H1 (cell line): ENCODE results near the gene RHCG. TPM values are rescaled to one million over a fixed set of nuclear protein-coding genes. Genes with fewer than 3 reads are reported as not detected.

ENCODE experiments used
- CTCF ChIA-PET: fragments of 300-600 bp; sonication (Branson Sonifier 250); formaldehyde crosslinking; loops from one replicate; lab custom pipeline; 2021; ENCODE audit not compliant: partially characterized antibody; lab: Charles Lee
- POLR2A ChIA-PET: fragments of 300-600 bp; sonication (Branson Sonifier 250); formaldehyde crosslinking; loops from one replicate; lab custom pipeline; 2021; ENCODE audit warnings: inconsistent platforms; ENCODE audit not compliant: partially characterized antibody; lab: Charles Lee
- DNase-seq, 2 experiments: peaks; one replicate each; pipeline versions ENCODE4 v3.0.0 to v3.0.0-alpha.2; 2010 to 2022; ENCODE audit warnings: low spot score in 2 of 2, low read depth in 1 of 2, mixed read lengths in 1 of 2
- FAIRE-seq: peaks from 2 replicates; lab custom pipeline; 2011; peaks lifted over from hg19 to GRCh38; lab: Jason Lieb, UNC
- H2AFZ ChIP-seq: 2 replicates; pipeline ENCODE4 v1.8.1; 2012; ENCODE audit warnings: low read length, inconsistent platforms
- H2AK5ac ChIP-seq: 2 replicates; pipeline ENCODE4 v1.6.1; 2013; ENCODE audit warnings: low read depth, low read length
- H2BK120ac ChIP-seq: replicated peaks from 2 replicates; pipeline ENCODE3; 2013; ENCODE audit warnings: low read depth, low read length, inconsistent platforms
- H2BK12ac ChIP-seq: 2 replicates; pipeline ENCODE4 v1.6.1; 2013; ENCODE audit warnings: low read depth, low read length
- H2BK15ac ChIP-seq: 2 replicates; pipeline ENCODE4 v1.6.1; 2013; ENCODE audit warnings: low read length
- H2BK20ac ChIP-seq: 2 replicates; pipeline ENCODE4 v1.6.1; 2013; ENCODE audit warnings: low read length
- H2BK5ac ChIP-seq: 2 replicates; pipeline ENCODE4 v1.6.1; 2013; ENCODE audit warnings: low read depth, low read length
- H3K14ac ChIP-seq: 2 replicates; pipeline ENCODE4 v1.6.1; 2013; ENCODE audit warnings: inconsistent platforms; ENCODE audit not compliant: insufficient read length
- H3K18ac ChIP-seq: 2 replicates; pipeline ENCODE4 v1.6.1; 2013; ENCODE audit warnings: low read length; ENCODE audit errors: extremely low read depth
- H3K23ac ChIP-seq: 2 replicates; pipeline ENCODE4 v1.6.1; 2013; ENCODE audit warnings: inconsistent platforms; ENCODE audit not compliant: insufficient read length
- H3K23me2 ChIP-seq: 2 replicates; pipeline ENCODE4 v1.6.1; 2013; ENCODE audit warnings: low read depth, low read length
- H3K27ac ChIP-seq: 2 replicates; pipeline ENCODE4 v1.6.1; 2011; ENCODE audit warnings: low read depth, low read length, inconsistent platforms
- H3K27me3 ChIP-seq, 4 experiments: replicated peaks in 1 of 4; 1 replicate in 1 of 4; 2 replicates in 3 of 4; pipeline versions ENCODE4 v1.6.1 to v1.8.1; 2011 to 2013; ENCODE audit warnings: low read length in 3 of 4, mild to moderate bottlenecking in 3 of 4, inconsistent platforms in 2 of 4, mixed read lengths in 2 of 4, moderate library complexity in 1 of 4; ENCODE audit not compliant: control insufficient read depth in 3 of 4, insufficient read depth in 3 of 4; ENCODE audit errors: extremely low read depth in 1 of 4
- H3K36me3 ChIP-seq, 4 experiments: 2 replicates each; pipeline versions ENCODE4 v1.6.1 to v1.8.1; 2011 to 2013; ENCODE audit warnings: mild to moderate bottlenecking in 4 of 4, low read length in 3 of 4, moderate library complexity in 2 of 4, control low read depth in 1 of 4, inconsistent platforms in 1 of 4; ENCODE audit not compliant: insufficient read depth in 4 of 4, control insufficient read depth in 2 of 4
- H3K4ac ChIP-seq: replicated peaks from 2 replicates; pipeline ENCODE3; 2013; ENCODE audit warnings: low read length, low read depth, mixed read lengths, inconsistent platforms; ENCODE audit not compliant: insufficient read length
- H3K4me1 ChIP-seq, 4 experiments: replicated peaks in 1 of 4; 1 replicate in 1 of 4; 2 replicates in 3 of 4; pipeline versions ENCODE4 v1.6.1 to v1.8.1; 2011 to 2013; ENCODE audit warnings: low read length in 3 of 4, inconsistent platforms in 2 of 4, mixed read lengths in 1 of 4; ENCODE audit not compliant: insufficient read depth in 4 of 4, control insufficient read depth in 3 of 4
- H3K4me2 ChIP-seq, 2 experiments: 2 replicates each; pipeline versions ENCODE4 v1.6.1 to v1.8.1; 2011 to 2013; ENCODE audit warnings: low read depth in 2 of 2, low read length in 2 of 2, control low read depth in 1 of 2, inconsistent platforms in 1 of 2, mild to moderate bottlenecking in 1 of 2; ENCODE audit not compliant: insufficient read depth in 1 of 2
- H3K4me3 ChIP-seq, 4 experiments: fragments of 200-600, 300-600 bp in 1 of 4; sonication (generic), shearing (Covaris generic), sonication (Bioruptor Twin) in 1 of 4; 2 replicates each; pipeline versions ENCODE4 v1.5.1 to v1.8.1; 2011 to 2016; ENCODE audit warnings: low read length in 4 of 4, low read depth in 3 of 4, control low read depth in 2 of 4, inconsistent platforms in 2 of 4, mild to moderate bottlenecking in 2 of 4, mixed read lengths in 1 of 4, moderate library complexity in 1 of 4; ENCODE audit not compliant: insufficient read depth in 2 of 4; ENCODE audit errors: extremely low read depth in 1 of 4
- H3K56ac ChIP-seq: replicated peaks from 2 replicates; pipeline ENCODE3; 2013; ENCODE audit warnings: low read depth, mild to moderate bottlenecking, mixed read lengths, low read length, inconsistent platforms; ENCODE audit not compliant: insufficient read length
- H3K79me1 ChIP-seq: 2 replicates; pipeline ENCODE4 v1.6.1; 2013; ENCODE audit warnings: low read depth, low read length, control low read depth
- H3K79me2 ChIP-seq, 2 experiments: 2 replicates each; pipeline versions ENCODE4 v1.6.1 to v1.8.1; 2012 to 2013; ENCODE audit warnings: low read length in 2 of 2, mild to moderate bottlenecking in 2 of 2, inconsistent platforms in 1 of 2; ENCODE audit not compliant: insufficient read depth in 2 of 2, control insufficient read depth in 1 of 2
- H3K9ac ChIP-seq, 4 experiments: replicated peaks in 1 of 4; 1 replicate in 1 of 4; 2 replicates in 3 of 4; pipeline versions ENCODE4 v1.6.1 to v1.8.1; 2011 to 2013; ENCODE audit warnings: low read depth in 3 of 4, low read length in 3 of 4, control low read depth in 2 of 4, mild to moderate bottlenecking in 2 of 4, moderate library complexity in 2 of 4, inconsistent platforms in 1 of 4; ENCODE audit errors: extremely low read depth in 1 of 4
- H3K9me3 ChIP-seq, 2 experiments: 2 replicates each; pipeline versions ENCODE4 v1.6.1 to v1.8.1; 2012 to 2013; ENCODE audit warnings: mild to moderate bottlenecking in 2 of 2, moderate library complexity in 2 of 2, control low read depth in 1 of 2, inconsistent platforms in 1 of 2, low read depth in 1 of 2, low read length in 1 of 2, mixed read lengths in 1 of 2; ENCODE audit not compliant: insufficient read depth in 2 of 2
- H4K20me1 ChIP-seq, 2 experiments: replicated peaks in 1 of 2; 2 replicates each; pipeline versions ENCODE3 to v1.8.1; 2011 to 2013; ENCODE audit warnings: inconsistent platforms in 2 of 2, low read length in 2 of 2, mild to moderate bottlenecking in 1 of 2; ENCODE audit not compliant: insufficient read depth in 2 of 2, control insufficient read depth in 1 of 2
- H4K5ac ChIP-seq: 2 replicates; pipeline ENCODE4 v1.6.1; 2013; ENCODE audit warnings: low read length, low read depth, mixed read lengths, inconsistent platforms; ENCODE audit not compliant: insufficient read length
- H4K8ac ChIP-seq: 2 replicates; pipeline ENCODE4 v1.8.0; 2013; ENCODE audit warnings: mild to moderate bottlenecking, moderate library complexity, low read length, inconsistent platforms; ENCODE audit not compliant: insufficient read depth; ENCODE audit errors: extremely low read depth
- H4K91ac ChIP-seq: replicated peaks from 2 replicates; pipeline ENCODE3; 2013; ENCODE audit warnings: low read length, mixed read lengths, inconsistent platforms; ENCODE audit not compliant: insufficient read length
- CEBPB ChIP-seq: IDR thresholded peaks from 2 replicates; pipeline ENCODE4 v1.6.1; 2012; ENCODE audit warnings: low read depth, low read length
- CHD2 ChIP-seq: IDR thresholded peaks from 2 replicates; pipeline ENCODE4 v1.6.1; 2012; ENCODE audit warnings: low read length, improper control_type of control experiment
- CREB1 ChIP-seq: IDR thresholded peaks from 2 replicates; pipeline ENCODE4 v1.6.1; 2012; ENCODE audit warnings: inconsistent platforms
- CTCF ChIP-seq, 3 experiments: IDR thresholded peaks; 1 replicate in 2 of 3; 2 replicates in 1 of 3; pipeline versions ENCODE4 v1.5.1 to v1.6.1; 2011; ENCODE audit warnings: low read length in 3 of 3, mild to moderate bottlenecking in 3 of 3, inconsistent platforms in 2 of 3, low read depth in 1 of 3, moderate library complexity in 1 of 3; ENCODE audit not compliant: insufficient read depth in 1 of 3; ENCODE audit errors: control extremely low read depth in 1 of 3
- EZH2 ChIP-seq: fragments of 200-600 bp; sonication (generic); IDR thresholded peaks from 2 replicates; pipeline ENCODE4 v1.7.1; 2012; ENCODE audit warnings: low read depth, mild to moderate bottlenecking, moderate library complexity, low read length, inconsistent platforms; ENCODE audit not compliant: severe bottlenecking
- MAX ChIP-seq: IDR thresholded peaks from 2 replicates; pipeline ENCODE4 v1.6.1; 2012; ENCODE audit warnings: inconsistent platforms
- PHF8 ChIP-seq: fragments of 200-600 bp; sonication (generic); conservative IDR thresholded peaks from 2 replicates; pipeline ENCODE4 v1.7.1; 2012; ENCODE audit warnings: low read depth, mild to moderate bottlenecking, inconsistent platforms, low read length, moderate library complexity
- RBBP5 ChIP-seq: IDR thresholded peaks from 2 replicates; pipeline ENCODE4 v1.7.1; 2012; ENCODE audit warnings: low read depth, mild to moderate bottlenecking, inconsistent platforms, low read length, moderate library complexity, borderline replicate concordance
- RFX5 ChIP-seq: IDR thresholded peaks from 2 replicates; pipeline ENCODE4 v1.6.1; 2011; ENCODE audit warnings: low read depth, low read length, improper control_type of control experiment, borderline replicate concordance
- SP2 ChIP-seq: IDR thresholded peaks from 2 replicates; pipeline ENCODE4 v1.6.1; 2012; ENCODE audit warnings: mild to moderate bottlenecking, low read length, inconsistent platforms
- TAF1 ChIP-seq: IDR thresholded peaks from 2 replicates; pipeline ENCODE4 v1.6.1; 2011; ENCODE audit warnings: mild to moderate bottlenecking, low read depth, low read length
- YY1 ChIP-seq: IDR thresholded peaks from 2 replicates; pipeline ENCODE4 v1.6.1; 2011; ENCODE audit warnings: low read depth, mild to moderate bottlenecking, low read length
- WGBS, 2 experiments: shearing (Covaris generic) in 1 of 2; methylation state at CpG; one replicate each; pipeline versions ENCODE4 v1.1.6 to v1.1.7; 2013 to 2015; ENCODE audit warnings: low lambda C conversion rate in 2 of 2, mixed read lengths in 2 of 2, inconsistent platforms in 1 of 2, low coverage in 1 of 2, missing lambda C conversion rate in 1 of 2; ENCODE audit not compliant: insufficient replicate concordance in 2 of 2, insufficient coverage in 1 of 2, insufficient read length in 1 of 2; ENCODE audit errors: extremely low coverage in 1 of 2, missing lambda C conversion rate in 1 of 2; 5-methylcytosine and 5-hydroxymethylcytosine counted together
- polyA plus RNA-seq, 7 experiments: library from polyadenylated mRNA; depleted of rRNA in 3 of 7; stranded (reverse) in 5 of 7; unstranded in 2 of 7; fragments of >200 nt in 5 of 7; fragments of 200-250 nt in 2 of 7; gene quantifications; 1 replicate in 5 of 7; 2 replicates in 1 of 7; 4 replicates in 1 of 7; pipeline versions ENCODE4 v1.2.1 to v1.2.3, GENCODE V29; 2011 to 2013; ENCODE audit warnings: missing spikeins in 2 of 7, mixed read lengths in 2 of 7
- total RNA-seq: library from RNA; stranded (reverse); fragmentation: NEBNext Ultra II Directional; extraction: Animal tissue kit (Norgen Biotek cat#: 25700); gene quantifications from 2 replicates; pipeline ENCODE4 v1.2.1, GENCODE V29; 2021

RHCG gene
- total and polyA plus RNA-seq, 2 of the 8 experiments (the other 6 are each of a cell fraction or from before 2014, with no cell fraction given): 0.68 TPM; not detected in 1

DNA sequence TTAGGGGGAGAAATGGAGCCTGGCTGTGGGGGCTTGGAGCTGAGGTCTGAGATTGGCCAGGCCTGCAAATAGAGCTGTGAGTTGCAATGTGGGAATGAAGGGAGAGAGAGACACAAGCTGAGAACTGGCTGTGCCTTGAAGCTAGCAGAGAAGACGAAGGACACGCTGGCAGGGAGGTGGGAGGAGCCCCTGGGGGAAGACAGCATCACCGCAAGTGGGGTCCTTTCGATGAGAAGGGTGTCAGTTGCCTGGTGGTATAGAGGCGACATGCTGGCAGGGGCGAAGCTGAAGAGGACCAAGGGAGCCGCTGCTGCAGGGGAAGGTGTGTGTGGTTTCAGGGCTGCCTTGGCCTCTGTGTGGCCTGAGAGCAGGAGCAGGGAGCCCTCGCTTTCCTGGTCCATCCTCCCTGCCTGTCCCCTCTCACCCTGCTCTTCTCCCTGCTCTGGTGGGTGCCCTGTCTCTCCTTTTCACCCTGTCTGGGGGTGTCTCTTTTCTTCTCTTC is 5.5 kb downstream of the RHCG start:
- Histone ChIP-seq H2AK5ac (no peak overlapping the region), H3K18ac (no peak overlapping the region), H3K23ac (no peak overlapping the region), H3K79me1 (no peaks in the 10 kb centered on the region; the same call in 1 of the 2 replicates), H3K79me2 (no peaks in the 10 kb centered on the region), H3K9ac (no peak overlapping the region), H3K27me3 (peaks cover 2 to 13% (median 9%) of the 10 kb centered on the region in 4 experiments), H3K27ac (no peak overlapping the region), H4K20me1 (no peaks in the 10 kb centered on the region), H3K23me2 (peaks cover 3% of the 10 kb centered on the region; the same call in 1 of the 2 replicates), H3K4ac (no peak overlapping the region), H3K14ac (no peak overlapping the region), H2BK5ac (no peak overlapping the region), H4K5ac (no peak overlapping the region), H3K9me3 (no peaks in the 10 kb centered on the region), H2BK12ac (no peak overlapping the region), H2AFZ (no peak overlapping the region), H2BK20ac (no peak overlapping the region), H4K91ac (no peak overlapping the region), H2BK120ac (no peak overlapping the region), H2BK15ac (no peak overlapping the region), H3K4me3 (no peak overlapping the region), H3K56ac (no peak overlapping the region), H3K4me1 (peaks cover 0 to 11% (median 2%) of the 10 kb centered on the region in 4 experiments; a peak in 5 of 7 replicates), H3K4me2 (no peak overlapping the region), H4K8ac (no peak overlapping the region), H3K36me3 (no peaks in the 10 kb centered on the region)
- POLR2A ChIA-PET: no interaction called here
- FAIRE-seq: no peak
- 92% methylated on average over 6 of the region's 8 CpGs; no CpG with 5 or more reads in 1 of the 2 experiments for WGBS, 2 experiments
- no peak for DNase-seq
- CTCF ChIA-PET: interaction anchor here (0.8 to 9.7 kb wide), 13 partner anchors 11 to 248 kb away, joined by 3 to 187 read pairs (median 6); no protein-coding TSS in a partner anchor
- TF ChIP-seq TAF1: no peak
- TF ChIP-seq CHD2: no peak
- no peak for TF ChIP-seq SP2
- no peak for TF ChIP-seq PHF8
- TF ChIP-seq CTCF (IDR thresholded peaks at IDR 0.05; ENCODE audit: control extremely low read depth in 1 of 3, insufficient read depth in 1 of 3, low read depth in 1 of 3, low read length in 3 of 3): no peak
- TF ChIP-seq MAX: no peak
- TF ChIP-seq RFX5: no peak
- TF ChIP-seq RBBP5: no peak
- TF ChIP-seq EZH2: no peak
- no peak for TF ChIP-seq YY1
- TF ChIP-seq CREB1: no peak
- no peak for TF ChIP-seq CEBPB
